PC-3 (cell line): ENCODE measurements around the gene FAM107B. TPM values are rescaled to one million over a fixed set of nuclear protein-coding genes. Genes with fewer than 3 reads are reported as not detected.

ENCODE experiments used
- ATAC-seq: fragments of 200-7000 bp; cut with Tn5 transposase; 2 replicates; pipeline ENCODE4 v1.9.1; 2020; ENCODE audit warnings: mild to moderate bottlenecking, moderate library complexity
- BruUV-seq: library from RNA; stranded (reverse); fragments of 400-500 nt; replicated peaks from 2 replicates; lab custom pipeline; 2021; lab: Mats Ljungman, UMichigan
- CTCF ChIA-PET: fragments of 300-600 bp; sonication (Branson Sonifier 250); formaldehyde crosslinking; loops from one replicate; lab custom pipeline; 2022; ENCODE audit warnings: antibody characterized with exemption; lab: Charles Lee
- POLR2A ChIA-PET: fragments of 300-600 bp; sonication (Branson Sonifier 250); formaldehyde crosslinking; loops from one replicate; lab custom pipeline; 2022; ENCODE audit warnings: antibody characterized with exemption; ENCODE audit not compliant: unreplicated experiment; lab: Charles Lee
- DNase-seq: peaks from one replicate; pipeline ENCODE4 v3.0.0-alpha.2; 2015
- H2AFZ ChIP-seq: fragments of 300-600 bp; sonication (generic); 2 replicates; pipeline ENCODE4 v1.6.0; 2016; ENCODE audit warnings: antibody characterized with exemption, low read length
- H3F3A ChIP-seq: fragments of 300-600 bp; sonication (generic); one replicate; pipeline ENCODE4 v1.6.0; 2017; ENCODE audit warnings: antibody characterized with exemption, low read length, control low read depth, mild to moderate bottlenecking; ENCODE audit not compliant: unreplicated experiment
- H3K27ac ChIP-seq: fragments of 300-600 bp; sonication (generic); 2 replicates; pipeline ENCODE4 v1.5.1; 2016; ENCODE audit warnings: mild to moderate bottlenecking, low read length
- H3K27me3 ChIP-seq: fragments of 300-600 bp; sonication (generic); 2 replicates; pipeline ENCODE4 v1.6.1; 2016; ENCODE audit warnings: low read length, mixed read lengths
- H3K36me3 ChIP-seq: fragments of 300-600 bp; sonication (generic); 2 replicates; pipeline ENCODE4 v1.6.1; 2016; ENCODE audit warnings: low read depth, mixed run types, low read length, mixed read lengths
- H3K4me1 ChIP-seq: fragments of 300-600 bp; sonication (generic); 2 replicates; pipeline ENCODE4 v1.5.1; 2016; ENCODE audit warnings: low read length; ENCODE audit not compliant: insufficient read depth
- H3K4me2 ChIP-seq: fragments of 300-600 bp; sonication (generic); 2 replicates; pipeline ENCODE4 v1.6.0; 2016; ENCODE audit warnings: low read length
- H3K4me3 ChIP-seq: fragments of 300-600 bp; sonication (generic); 2 replicates; pipeline ENCODE4 v1.5.1; 2016; ENCODE audit warnings: mild to moderate bottlenecking, low read length, mixed read lengths
- H3K79me2 ChIP-seq: fragments of 300-600 bp; sonication (generic); 2 replicates; pipeline ENCODE4 v1.6.1; 2017; ENCODE audit warnings: low read length, mixed read lengths
- H3K9ac ChIP-seq: fragments of 300-600 bp; sonication (generic); 2 replicates; pipeline ENCODE4 v1.6.0; 2016; ENCODE audit warnings: mild to moderate bottlenecking, low read length
- H3K9me2 ChIP-seq: fragments of 300-600 bp; sonication (generic); replicated peaks from 2 replicates; pipeline ENCODE4 v1.6.1; 2016; ENCODE audit warnings: mixed run types, low read length, mixed read lengths
- H3K9me3 ChIP-seq: fragments of 300-600 bp; sonication (generic); 2 replicates; pipeline ENCODE4 v1.6.1; 2016; ENCODE audit warnings: low read length, mixed read lengths
- H4K20me1 ChIP-seq: fragments of 300-600 bp; sonication (generic); 2 replicates; pipeline ENCODE4 v1.6.1; 2016; ENCODE audit warnings: low read length, mixed read lengths
- EZH2 ChIP-seq: fragments of 300-600 bp; sonication (generic); IDR thresholded peaks from one replicate; pipeline ENCODE4 v1.6.1; 2017; ENCODE audit warnings: antibody characterized with exemption, mild to moderate bottlenecking, low read length; ENCODE audit not compliant: unreplicated experiment
- EZH2phosphoT487 ChIP-seq: fragments of 300-600 bp; sonication (generic); IDR thresholded peaks from 2 replicates; pipeline ENCODE4 v1.6.1; 2018; ENCODE audit warnings: mild to moderate bottlenecking, antibody characterized with exemption, low read length, borderline replicate concordance
- intact Hi-C: fragments of 100-400 bp; cut with micrococcal nuclease; formaldehyde crosslinking; loops from 2 replicates; pipeline ENCODE4 v1.9.0; 2023
- total RNA-seq: library from RNA; depleted of rRNA; stranded (reverse); fragments of >200 nt; gene quantifications from 2 replicates; pipeline ENCODE4 v1.2.3, GENCODE V29; 2014
- TF ChIP-seq, protein P1 (sequence below): fragments of 300-600 bp; sonication (generic); conservative IDR thresholded peaks from 2 replicates; pipeline ENCODE4 v1.5.1; 2017; ENCODE audit warnings: antibody characterized with exemption, low read depth, mild to moderate bottlenecking, low read length

The FAM107B gene
- total RNA-seq, 1 experiment from 2014 or later, result 36.6 TPM

DNA sequence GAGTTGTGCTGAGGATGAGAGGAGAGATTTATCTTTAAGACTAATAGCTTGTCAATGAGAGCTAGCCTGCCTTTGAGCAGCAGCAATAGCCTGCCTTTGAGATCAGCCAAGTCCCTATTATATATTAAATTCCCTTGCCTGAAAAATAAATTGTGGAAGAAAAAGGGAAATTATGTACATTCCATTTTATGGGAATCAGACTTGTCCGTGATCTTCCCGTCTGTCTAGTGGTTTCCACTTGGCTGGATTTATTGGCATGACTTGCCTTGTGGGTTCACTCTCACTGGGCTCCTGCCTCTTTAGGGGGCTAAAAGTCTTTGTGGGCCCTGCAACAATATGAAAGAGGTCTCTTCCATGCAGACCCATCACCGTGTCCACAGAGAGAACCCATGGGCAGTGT, 272.3 kb downstream of the FAM107B start:
- Histone ChIP-seq H4K20me1 (no peaks in the 10 kb centered on the region), H2AFZ (no peak overlapping the region), H3K36me3 (no peaks in the 10 kb centered on the region), H3K4me3 (no peak overlapping the region), H3K9ac (no peak overlapping the region), H3K27ac (no peak overlapping the region), H3K4me1 (no peaks in the 10 kb centered on the region), H3F3A (no peaks in the 10 kb centered on the region), H3K4me2 (no peak overlapping the region), H3K9me3 (no peaks in the 10 kb centered on the region), H3K79me2 (no peaks in the 10 kb centered on the region), H3K27me3 (no peaks in the 10 kb centered on the region), H3K9me2 (no peaks in the 10 kb centered on the region)
- DNase-seq, result no peak
- ChIA-PET POLR2A (no interaction called here), CTCF (no interaction called here)
- no TSS peak for BruUV-seq
- no peak for ATAC-seq
- TF ChIP-seq EZH2, result no peak
- intact Hi-C loops, result no loop called here

DNA sequence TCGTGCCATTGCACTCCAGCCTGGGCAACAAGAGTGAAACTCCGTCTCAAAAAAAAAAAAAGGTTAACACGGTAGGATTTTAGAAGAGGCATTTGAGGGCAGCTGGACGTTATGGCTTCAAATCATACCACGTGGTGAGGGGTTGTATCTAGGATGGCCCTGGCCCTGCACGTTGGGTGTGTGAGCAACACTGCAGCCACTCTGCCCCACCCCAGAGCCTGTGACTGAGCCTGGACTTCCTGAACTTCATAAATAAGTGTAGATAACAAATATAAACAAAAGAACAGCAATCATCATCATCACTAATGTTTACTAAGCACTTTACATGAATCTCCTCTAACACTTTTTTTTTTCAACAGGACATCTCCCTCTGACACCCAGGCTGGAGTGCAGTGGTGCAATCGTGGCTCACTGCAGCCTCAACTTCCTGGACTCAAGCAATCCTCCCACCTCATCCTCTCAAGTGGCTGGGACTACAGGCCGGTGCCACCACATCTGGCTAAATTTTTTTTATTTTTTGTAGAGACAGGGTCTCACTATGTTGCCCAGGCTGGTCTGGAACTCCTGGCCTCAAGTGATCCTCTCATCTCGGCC, 274.4 kb downstream of the FAM107B start:
- Histone ChIP-seq H2AFZ (no peak overlapping the region), H3K9me2 (no peaks in the 10 kb centered on the region), H3K9me3 (no peaks in the 10 kb centered on the region), H3K4me1 (no peaks in the 10 kb centered on the region), H3K79me2 (no peaks in the 10 kb centered on the region), H3K27me3 (no peaks in the 10 kb centered on the region), H3K4me2 (no peak overlapping the region), H3K9ac (no peak overlapping the region), H4K20me1 (no peaks in the 10 kb centered on the region), H3K4me3 (no peak overlapping the region), H3K36me3 (no peaks in the 10 kb centered on the region), H3K27ac (no peak overlapping the region), H3F3A (no peaks in the 10 kb centered on the region)
- POLR2A ChIA-PET, result no interaction called here
- TF ChIP-seq, protein P1, sequence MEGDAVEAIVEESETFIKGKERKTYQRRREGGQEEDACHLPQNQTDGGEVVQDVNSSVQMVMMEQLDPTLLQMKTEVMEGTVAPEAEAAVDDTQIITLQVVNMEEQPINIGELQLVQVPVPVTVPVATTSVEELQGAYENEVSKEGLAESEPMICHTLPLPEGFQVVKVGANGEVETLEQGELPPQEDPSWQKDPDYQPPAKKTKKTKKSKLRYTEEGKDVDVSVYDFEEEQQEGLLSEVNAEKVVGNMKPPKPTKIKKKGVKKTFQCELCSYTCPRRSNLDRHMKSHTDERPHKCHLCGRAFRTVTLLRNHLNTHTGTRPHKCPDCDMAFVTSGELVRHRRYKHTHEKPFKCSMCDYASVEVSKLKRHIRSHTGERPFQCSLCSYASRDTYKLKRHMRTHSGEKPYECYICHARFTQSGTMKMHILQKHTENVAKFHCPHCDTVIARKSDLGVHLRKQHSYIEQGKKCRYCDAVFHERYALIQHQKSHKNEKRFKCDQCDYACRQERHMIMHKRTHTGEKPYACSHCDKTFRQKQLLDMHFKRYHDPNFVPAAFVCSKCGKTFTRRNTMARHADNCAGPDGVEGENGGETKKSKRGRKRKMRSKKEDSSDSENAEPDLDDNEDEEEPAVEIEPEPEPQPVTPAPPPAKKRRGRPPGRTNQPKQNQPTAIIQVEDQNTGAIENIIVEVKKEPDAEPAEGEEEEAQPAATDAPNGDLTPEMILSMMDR, result no peak
- no peak for TF ChIP-seq EZH2
- TF ChIP-seq EZH2phosphoT487, result no peak
- BruUV-seq, result no TSS peak
- DNase-seq (no peak), ATAC-seq (no peak)
- intact Hi-C loops, result no loop called here
- CTCF ChIA-PET, result no interaction called here

DNA sequence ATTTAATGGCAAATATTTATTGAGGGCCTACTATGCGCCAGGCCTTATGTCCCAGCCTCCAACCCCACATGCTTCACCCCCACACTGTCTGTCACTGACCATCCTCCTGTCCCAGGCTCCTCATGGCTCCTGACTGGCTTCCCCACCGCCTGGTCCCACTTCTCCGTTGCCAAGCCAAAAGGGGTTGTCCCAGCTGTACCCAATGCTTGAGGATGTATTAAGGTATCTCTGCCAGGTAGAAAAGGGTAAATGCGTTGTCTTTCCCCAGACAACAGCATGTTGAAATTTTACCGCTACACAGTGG, 275.1 kb downstream of the FAM107B start:
- no TSS peak for BruUV-seq
- POLR2A ChIA-PET, result no interaction called here
- no peak overlapping the region for H3K27ac ChIP-seq

More for the DNA sequence above, 275.1 kb downstream of the FAM107B start:
- TF ChIP-seq EZH2 (no peak), EZH2phosphoT487 (no peak)
- TF ChIP-seq, protein P1, result no peak
- no peak for DNase-seq
- Histone ChIP-seq H3K27me3 (no peaks in the 10 kb centered on the region), H3K4me2 (no peak overlapping the region), H3K9ac (no peak overlapping the region), H3K9me3 (no peaks in the 10 kb centered on the region), H4K20me1 (no peaks in the 10 kb centered on the region), H3K79me2 (no peaks in the 10 kb centered on the region), H3K4me3 (no peak overlapping the region), H2AFZ (no peak overlapping the region), H3K36me3 (no peaks in the 10 kb centered on the region), H3F3A (no peaks in the 10 kb centered on the region), H3K4me1 (no peaks in the 10 kb centered on the region), H3K9me2 (no peaks in the 10 kb centered on the region)
- intact Hi-C loops, result loop anchor here (1.0 kb wide), 1 partner anchor 324 kb away; no protein-coding TSS in a partner anchor
- ATAC-seq, result no peak
- CTCF ChIA-PET, result no interaction called here
